Endometrium (tissue), 2 donors: Measurements from ENCODE around the gene THEM4.
"Not testable (repeated sequence)": the region's sequence is repeated elsewhere in the genome, so short reads cannot be mapped to it uniquely, and the experiment has no call there.

ENCODE experiments used
- FAIRE-seq: peaks from 2 replicates; lab custom pipeline; 2012; peaks lifted over from hg19 to GRCh38; lab: Jason Lieb, UNC
- donor health status: control.
- donor health status: control.

THEM4 gene

GRCh38 chr1:151934048-151934493 is 24.8 kb upstream of the THEM4 start:
- no peak for FAIRE-seq

DNA sequence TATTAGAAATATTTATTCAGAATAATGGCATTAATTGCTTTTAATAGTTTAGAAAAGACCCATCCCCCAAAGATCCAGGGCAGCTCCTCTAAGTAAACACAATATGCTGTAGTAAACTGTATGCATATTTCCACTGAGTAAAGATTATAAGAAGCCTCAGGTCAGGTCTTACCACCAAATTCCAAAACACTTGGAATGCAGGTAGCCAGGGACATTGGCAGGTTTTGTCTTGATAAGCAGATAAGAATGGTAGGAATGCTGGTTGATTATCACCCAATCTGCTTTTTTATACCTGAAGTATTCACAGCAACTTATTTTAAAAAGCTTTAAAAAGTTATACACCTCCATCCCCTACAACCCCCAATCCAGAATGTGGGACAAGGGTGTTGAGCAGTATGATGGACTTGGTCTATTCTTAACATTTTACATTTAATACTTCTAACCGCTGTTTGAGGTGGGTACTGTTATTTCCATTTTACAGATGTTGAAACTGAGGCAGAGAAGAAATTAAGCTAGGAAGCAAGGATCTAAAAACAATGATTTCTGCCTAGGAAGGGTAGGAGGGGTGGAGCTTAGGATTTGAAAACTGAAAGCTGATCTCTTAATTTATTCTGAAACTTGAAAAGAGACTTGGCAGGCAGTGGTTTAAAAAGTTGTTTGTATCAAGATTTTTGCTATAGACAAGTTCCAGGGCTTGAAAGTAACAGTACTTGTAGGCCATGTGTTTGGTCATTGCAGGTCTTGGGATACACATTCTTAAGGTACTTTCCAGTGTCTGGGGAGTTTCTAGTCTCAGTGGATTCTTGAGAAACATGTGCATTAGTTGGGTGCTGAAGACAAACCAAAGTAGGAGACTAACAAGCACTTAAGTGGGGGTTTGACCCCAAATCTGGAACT is 15.6 kb upstream of the THEM4 start:
- FAIRE-seq, result no peak

- no peak for FAIRE-seq
Measured at GRCh38 chr1:151923422-151923821, 14.1 kb upstream of the THEM4 start.

DNA sequence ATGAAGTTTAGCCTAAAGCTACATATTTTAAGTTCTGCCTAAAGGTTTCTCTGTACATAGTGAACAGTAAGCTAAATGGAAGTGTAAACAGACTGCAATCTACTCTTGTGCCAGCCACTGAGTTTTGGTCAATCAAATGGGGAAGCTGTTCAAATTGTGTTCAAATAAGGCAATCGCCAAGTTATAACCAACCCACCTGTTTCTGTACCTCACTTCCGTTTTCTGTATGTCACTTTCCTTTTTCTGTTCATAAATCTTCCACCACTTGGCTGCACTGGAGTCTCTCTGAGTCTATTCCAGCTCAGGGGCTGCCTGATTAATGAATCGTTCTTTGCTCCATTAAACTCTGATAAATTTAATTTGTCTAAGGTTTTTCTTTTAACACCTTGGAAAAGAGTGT is 10.8 kb upstream of the THEM4 start:
- FAIRE-seq, result no peak

- no peak for FAIRE-seq
Measured at GRCh38 chr1:151918819-151919610, 9.7 kb upstream of the THEM4 start.

GRCh38 chr1:151918156-151918555 is 8.8 kb upstream of the THEM4 start:
- FAIRE-seq, result no peak

DNA sequence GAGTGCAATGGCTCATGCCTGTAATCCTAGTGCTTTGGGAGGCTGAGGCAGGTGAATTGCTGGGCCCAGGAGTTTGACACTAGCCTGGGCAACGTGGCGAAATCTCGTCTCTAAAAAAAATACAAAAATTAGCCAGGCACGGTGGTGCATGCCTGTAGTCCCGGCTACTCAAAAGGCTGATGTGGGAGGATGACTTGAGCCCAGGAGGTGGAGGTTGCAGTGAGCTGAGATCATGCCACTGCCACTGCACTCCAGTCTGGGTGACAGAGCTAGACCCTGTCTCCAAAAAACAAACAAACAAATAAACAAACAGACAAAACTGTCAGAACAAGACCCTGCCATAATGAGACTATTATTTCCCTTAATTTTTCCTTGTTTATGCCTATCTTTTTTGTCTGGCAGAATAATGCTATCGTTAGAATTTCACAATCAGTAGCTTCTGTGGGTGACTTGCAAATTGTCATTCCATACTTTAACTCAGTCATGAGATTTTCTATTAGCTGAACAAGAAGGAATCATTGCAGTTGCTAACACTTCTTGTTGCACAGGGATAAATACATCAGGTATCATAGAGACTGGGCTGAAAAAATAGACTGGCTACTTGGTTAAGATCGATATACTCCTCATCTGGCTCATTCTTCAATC is 7.5 kb upstream of the THEM4 start:
- no peak for FAIRE-seq

DNA sequence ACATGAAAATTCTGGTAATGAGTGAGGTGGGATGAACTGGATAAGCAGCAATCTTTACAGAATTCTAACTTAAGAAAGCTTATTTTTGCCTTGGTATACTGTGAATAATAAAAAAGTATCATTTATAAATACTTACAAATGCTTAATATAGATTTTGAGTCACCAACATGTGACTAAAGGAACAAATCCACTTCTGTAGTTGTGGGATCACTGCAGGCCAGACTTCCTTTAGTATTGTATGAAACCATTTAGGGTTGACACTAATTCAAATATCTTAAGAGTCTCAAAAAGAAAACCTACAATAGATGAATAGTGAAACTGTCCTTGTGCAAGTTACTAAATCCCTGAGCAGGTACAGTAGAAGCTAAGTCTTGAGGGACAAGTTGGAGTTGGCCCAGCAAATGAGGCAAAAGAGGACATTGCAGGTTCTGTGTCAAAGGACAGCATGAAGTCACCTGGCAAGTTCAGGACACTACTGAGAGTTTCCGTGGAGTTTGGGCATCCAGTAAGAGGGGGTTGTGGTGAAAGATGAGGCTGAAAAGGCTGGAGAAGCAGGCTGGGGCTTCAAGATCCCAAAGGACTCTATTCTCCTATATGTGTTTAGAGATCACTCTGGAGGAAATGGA is 5.9 kb upstream of the THEM4 start:
- FAIRE-seq, result no peak

GRCh38 chr1:151914076-151914475 is 4.8 kb upstream of the THEM4 start:
- FAIRE-seq, result no peak

DNA sequence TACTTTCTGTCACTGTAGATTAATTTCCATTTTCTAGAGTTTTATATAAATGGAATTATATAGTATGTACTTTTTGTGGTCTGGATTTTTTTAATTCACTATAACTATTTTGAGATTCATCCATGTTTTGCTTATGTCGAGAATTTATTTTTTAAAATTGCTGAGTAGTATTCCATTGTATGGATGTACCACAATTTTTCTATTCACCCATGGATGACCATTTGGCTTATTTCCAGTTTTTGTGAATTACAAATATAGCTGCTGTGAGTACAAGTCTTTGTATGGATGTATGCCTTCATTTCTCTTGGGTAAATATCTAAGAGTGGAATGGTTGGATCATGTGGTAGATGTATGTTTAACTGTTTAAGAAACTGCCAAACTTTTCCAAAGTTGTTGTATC is 3.7 kb upstream of the THEM4 start:
- no peak for FAIRE-seq

GRCh38 chr1:151908228-151908691 is 1.1 kb downstream of the THEM4 start:
- FAIRE-seq, result no peak

DNA sequence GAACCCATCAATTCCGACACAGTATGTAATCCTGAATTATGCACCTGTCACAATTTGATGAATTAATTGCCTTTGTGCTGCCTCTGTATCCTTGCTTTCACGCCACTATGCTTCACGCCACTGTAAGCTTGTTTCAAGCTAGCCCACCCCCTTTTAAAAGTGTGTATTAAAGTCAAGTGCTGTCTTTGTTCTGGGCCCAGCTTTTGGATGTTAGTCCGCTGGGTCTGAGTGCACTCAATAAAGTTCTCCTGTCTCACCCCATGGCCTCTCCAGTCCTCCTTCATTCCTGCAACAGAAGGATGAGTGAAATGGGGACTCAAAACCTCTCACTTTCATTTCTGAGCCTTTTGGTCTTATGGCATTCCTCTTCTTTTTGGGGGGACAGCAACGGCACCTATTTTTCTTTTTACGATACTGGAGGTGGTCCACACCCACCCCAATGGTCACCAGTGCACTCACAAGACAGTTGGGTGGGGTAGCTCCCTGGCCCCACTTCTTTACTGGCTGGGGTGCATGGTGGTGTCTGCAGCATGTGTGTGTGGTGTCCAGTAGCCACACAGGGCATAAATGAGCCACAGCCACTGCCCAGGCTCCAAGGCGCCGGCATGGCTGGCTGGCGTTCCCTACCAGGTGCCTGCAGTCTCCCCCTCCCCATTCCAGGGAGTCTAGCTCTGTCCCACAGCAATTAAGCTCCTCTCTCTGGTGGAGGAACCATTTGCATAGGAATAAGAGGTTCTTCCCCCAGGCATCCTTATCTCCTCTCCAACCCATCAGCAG is 1.8 kb downstream of the THEM4 start:
- FAIRE-seq, result no peak

GRCh38 chr1:151906324-151906645 is 3.0 kb downstream of the THEM4 start:
- not testable (repeated sequence) for FAIRE-seq

DNA sequence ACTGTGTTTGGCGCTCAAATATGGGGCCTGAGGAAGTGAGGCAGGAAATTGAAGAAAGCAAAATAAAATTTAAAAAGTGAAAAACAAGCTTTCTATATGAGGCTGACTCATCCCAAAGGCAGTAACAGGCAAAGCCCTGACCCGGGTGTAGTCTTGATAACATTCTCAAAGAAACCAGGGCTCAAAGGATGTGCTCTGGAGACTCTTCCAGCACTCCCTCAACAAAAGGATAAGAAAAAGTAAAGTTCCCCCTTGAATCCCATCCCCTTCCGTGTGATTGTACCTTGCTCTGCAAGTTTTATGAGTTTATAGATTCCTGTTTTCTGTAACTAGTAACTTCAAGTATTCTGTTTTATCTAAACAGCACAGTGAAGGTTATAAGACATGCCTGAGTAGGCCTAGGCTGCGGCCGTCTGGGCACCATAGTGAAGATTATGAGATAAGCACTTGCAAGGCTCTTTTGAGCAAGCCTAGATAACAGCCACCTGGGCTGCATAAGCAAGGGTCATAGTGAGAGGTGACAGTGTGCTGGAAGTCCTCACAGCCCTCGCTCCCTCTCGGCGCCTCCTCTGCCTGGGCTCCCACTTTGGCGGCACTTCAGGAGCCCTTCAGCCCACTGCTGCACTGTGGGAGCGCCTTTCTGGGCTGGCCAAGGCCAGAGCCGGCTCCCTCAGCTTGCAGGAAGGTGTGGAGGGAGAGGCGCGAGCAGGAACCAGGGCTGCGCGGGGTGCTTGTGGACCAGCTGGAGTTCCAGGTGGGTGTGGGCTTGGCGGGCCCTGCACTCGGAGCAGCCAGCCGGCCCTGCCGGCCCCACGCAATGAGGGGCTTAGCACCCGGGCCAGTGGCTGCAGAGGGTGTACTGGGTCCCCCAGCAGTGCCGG is 3.6 kb downstream of the THEM4 start:
- not testable (repeated sequence) for FAIRE-seq

DNA sequence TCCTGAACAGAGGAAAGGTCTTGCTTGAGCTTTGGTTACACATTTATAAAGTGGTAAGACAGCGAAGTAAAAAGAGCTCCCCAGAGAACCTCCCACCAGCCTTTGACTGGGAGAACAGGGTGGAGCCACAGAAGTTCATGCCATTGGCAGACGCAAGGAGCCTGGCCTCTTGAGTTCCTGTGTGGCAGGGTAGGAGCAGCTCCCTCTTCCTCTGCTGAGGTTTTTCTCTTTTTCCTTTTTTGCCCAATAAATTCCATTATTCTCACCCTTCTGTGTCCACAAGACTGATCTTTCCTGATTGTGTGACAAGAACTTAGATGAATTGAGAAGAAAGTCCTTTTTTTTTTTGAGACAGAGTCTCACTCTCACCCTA is 4.3 kb downstream of the THEM4 start:
- FAIRE-seq, result no peak

DNA sequence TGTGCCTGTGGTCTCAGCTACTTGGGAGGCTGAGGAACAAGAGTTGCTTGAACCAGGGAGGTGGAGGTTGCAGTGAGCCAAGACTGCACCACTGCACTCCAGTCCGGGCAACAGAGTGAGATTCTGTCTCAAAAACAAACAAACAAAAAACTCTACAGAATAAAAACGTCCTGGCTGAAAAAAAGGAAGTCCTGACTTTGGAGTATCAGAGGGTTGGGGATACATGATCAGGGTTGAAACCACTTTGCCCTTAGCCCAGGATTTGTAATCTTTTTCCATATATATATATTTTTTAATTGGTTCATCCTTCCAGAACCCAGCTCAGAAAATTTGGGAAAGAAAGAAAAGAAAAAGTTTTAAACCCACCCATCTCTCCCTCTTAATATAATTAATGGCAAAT is 6.5 kb downstream of the THEM4 start:
- no peak for FAIRE-seq

- FAIRE-seq, result not testable (repeated sequence)
Measured at GRCh38 chr1:151900804-151901203, 8.5 kb downstream of the THEM4 start.

DNA sequence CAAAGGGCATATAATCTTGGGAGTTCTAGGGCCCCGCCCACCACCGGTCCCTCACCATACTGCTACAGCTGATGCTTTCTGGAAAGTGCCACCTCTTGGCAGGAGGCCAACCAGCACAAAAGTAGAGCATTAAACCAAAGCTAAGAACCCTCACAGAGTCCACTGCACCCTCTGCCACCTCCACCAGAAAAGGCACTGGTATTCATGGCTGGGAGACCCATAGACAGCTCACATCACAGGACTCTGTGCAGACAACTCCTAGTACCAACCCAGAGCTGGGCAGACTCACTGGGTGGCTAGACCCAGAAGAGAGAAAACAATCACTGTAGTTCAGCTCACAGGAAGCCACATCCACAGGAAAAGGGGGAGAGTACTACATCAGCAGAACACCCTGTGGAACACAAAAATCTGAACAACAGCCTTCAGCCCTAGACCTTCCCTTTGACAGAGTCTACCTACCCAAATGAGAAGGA is 10.8 kb downstream of the THEM4 start:
- no peak for FAIRE-seq

DNA sequence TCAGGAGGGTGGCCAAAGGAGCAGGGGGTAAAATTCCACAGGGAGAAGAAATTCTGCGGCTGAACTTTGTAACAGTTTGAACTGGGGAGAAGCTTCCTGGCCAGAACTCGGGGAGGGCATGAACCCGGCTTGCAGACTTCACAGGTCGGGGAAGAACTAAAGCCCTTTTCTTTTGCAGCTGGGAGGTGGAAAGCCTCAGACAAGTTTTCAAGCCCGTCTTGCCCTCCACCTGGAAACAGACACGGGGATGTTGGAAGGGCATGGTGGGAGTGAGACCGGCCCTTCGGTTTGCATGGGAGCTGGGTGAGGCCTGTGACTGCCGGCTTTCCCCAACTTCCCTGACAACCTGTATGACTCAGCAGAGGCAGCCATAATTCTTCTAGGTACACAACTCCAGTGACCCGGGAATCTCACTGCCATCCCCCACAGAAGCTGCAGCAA is 11.3 kb downstream of the THEM4 start:
- no peak for FAIRE-seq

- no peak for FAIRE-seq
Measured at GRCh38 chr1:151893176-151893924, 16.0 kb downstream of the THEM4 start.
